Natural killer cell (primary cell): Measurements from ENCODE around the gene CPSF7. TPM values are rescaled to one million over a fixed set of nuclear protein-coding genes. Genes with fewer than 3 reads are reported as not detected.

Experiments
- ATAC-seq, 3 donors: fragments of 150-1000 bp in 2 of 3; fragments of 200-7000 bp in 1 of 3; cut with Tn5 transposase; 1 replicate in 1 of 3; 2 replicates in 2 of 3; pipeline ENCODE4 v1.10.0; 2021; ENCODE audit warnings: mild to moderate bottlenecking in 2 of 3, moderate library complexity in 2 of 3
- DNase-seq, 2 donors: peaks; one replicate each; pipeline versions ENCODE4 v3.0.0 to v3.0.0-alpha.2; 2013 to 2021; ENCODE audit warnings: mixed read lengths in 1 of 2
- H3K27ac ChIP-seq: one replicate; pipeline ENCODE4 v1.5.1; 2013; ENCODE audit warnings: mild to moderate bottlenecking, low read length
- H3K27me3 ChIP-seq: one replicate; pipeline ENCODE4 v1.6.1; 2013; ENCODE audit warnings: low read length; ENCODE audit not compliant: control insufficient read depth, insufficient read depth
- H3K36me3 ChIP-seq: one replicate; pipeline ENCODE4 v1.6.1; 2013; ENCODE audit warnings: low read length; ENCODE audit not compliant: control insufficient read depth, insufficient read depth
- H3K4me1 ChIP-seq: one replicate; pipeline ENCODE4 v1.6.1; 2013; ENCODE audit warnings: low read length; ENCODE audit not compliant: control insufficient read depth, insufficient read depth
- H3K4me3 ChIP-seq: one replicate; pipeline ENCODE4 v1.5.1; 2013; ENCODE audit warnings: low read length
- H3K9me3 ChIP-seq: one replicate; pipeline ENCODE4 v1.6.1; 2013; ENCODE audit warnings: low read length; ENCODE audit not compliant: control insufficient read depth, insufficient read depth
- H3K27ac Mint-ChIP-seq, 2 donors: one replicate each; pipeline ENCODE4 v1.8.0; 2022; ENCODE audit warnings: mild to moderate bottlenecking in 2 of 2, mixed read lengths in 2 of 2, moderate library complexity in 1 of 2
- H3K27me3 Mint-ChIP-seq, 2 donors: one replicate each; pipeline ENCODE4 v1.8.0; 2022; ENCODE audit warnings: low read depth in 2 of 2, mixed read lengths in 2 of 2
- H3K36me3 Mint-ChIP-seq: one replicate; pipeline ENCODE4 v1.8.0; 2022; ENCODE audit warnings: mixed read lengths
- H3K4me1 Mint-ChIP-seq, 2 donors: one replicate each; pipeline ENCODE4 v1.8.0; 2022; ENCODE audit warnings: mixed read lengths in 2 of 2
- H3K4me3 Mint-ChIP-seq: one replicate; pipeline ENCODE4 v1.8.0; 2022; ENCODE audit warnings: mild to moderate bottlenecking, moderate library complexity, mixed read lengths
- H3K9me3 Mint-ChIP-seq, 2 donors: one replicate each; pipeline ENCODE4 v1.8.0; 2022; ENCODE audit warnings: mixed read lengths in 2 of 2
- WGBS: methylation state at CpG from one replicate; pipeline ENCODE4 v1.1.7; 2013; ENCODE audit warnings: missing lambda C conversion rate; ENCODE audit not compliant: insufficient coverage; 5-methylcytosine and 5-hydroxymethylcytosine counted together
- intact Hi-C: fragments of 100-400 bp; cut with micrococcal nuclease; formaldehyde crosslinking; loops from one replicate; pipeline ENCODE4 v1.14.2; 2022
- total RNA-seq, 4 donors: library from RNA; stranded (reverse); fragments of 120-200 nt in 1 of 4; gene quantifications; one replicate each; pipeline versions ENCODE4 v1.2.3 to v1.2.4, GENCODE V29; 2013 to 2022
- TF ChIP-seq, protein P1 (sequence below): fragments of 200-600 bp; IDR thresholded peaks from one replicate; pipeline ENCODE4 v1.8.0; 2022; ENCODE audit warnings: antibody characterized with exemption

CPSF7 gene
- total RNA-seq, 3 donors from 2014 or later (not counting 1 experiment from before 2014, with no cell fraction given): 99.5 to 120 (median 104) TPM

DNA sequence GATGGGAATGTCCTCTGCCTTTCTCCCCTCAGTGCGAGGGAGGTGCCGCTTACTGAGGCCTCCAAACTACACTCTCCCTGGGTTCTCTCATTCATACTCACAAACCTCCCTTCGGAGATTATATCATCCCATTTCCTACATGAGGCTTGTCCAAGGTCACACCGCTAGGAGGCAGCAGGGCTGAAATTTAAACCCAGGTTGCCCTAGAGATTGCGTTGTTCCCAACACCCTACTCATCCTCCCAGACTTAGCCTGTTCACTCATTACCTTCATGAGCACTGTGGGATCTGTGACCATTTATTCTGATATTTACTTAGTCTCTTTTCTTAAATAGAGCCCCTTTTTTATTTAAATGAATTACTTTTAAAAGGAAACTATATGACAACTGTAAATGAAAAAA is 31.2 kb upstream of the CPSF7 start:
- no peaks in the 10 kb centered on the region for H3K4me1 ChIP-seq
- no peak overlapping the region for H3K4me3 ChIP-seq
- no peaks in the 10 kb centered on the region for H3K9me3 Mint-ChIP-seq
- H3K27me3 ChIP-seq: no peaks in the 10 kb centered on the region
- H3K27me3 Mint-ChIP-seq: no peaks in the 10 kb centered on the region
- H3K27ac Mint-ChIP-seq: no peak overlapping the region
- H3K36me3 Mint-ChIP-seq: no peaks in the 10 kb centered on the region
- H3K4me1 Mint-ChIP-seq: peaks cover 4 to 14% of the 10 kb centered on the region in 2 donors
- TF ChIP-seq, protein P1, sequence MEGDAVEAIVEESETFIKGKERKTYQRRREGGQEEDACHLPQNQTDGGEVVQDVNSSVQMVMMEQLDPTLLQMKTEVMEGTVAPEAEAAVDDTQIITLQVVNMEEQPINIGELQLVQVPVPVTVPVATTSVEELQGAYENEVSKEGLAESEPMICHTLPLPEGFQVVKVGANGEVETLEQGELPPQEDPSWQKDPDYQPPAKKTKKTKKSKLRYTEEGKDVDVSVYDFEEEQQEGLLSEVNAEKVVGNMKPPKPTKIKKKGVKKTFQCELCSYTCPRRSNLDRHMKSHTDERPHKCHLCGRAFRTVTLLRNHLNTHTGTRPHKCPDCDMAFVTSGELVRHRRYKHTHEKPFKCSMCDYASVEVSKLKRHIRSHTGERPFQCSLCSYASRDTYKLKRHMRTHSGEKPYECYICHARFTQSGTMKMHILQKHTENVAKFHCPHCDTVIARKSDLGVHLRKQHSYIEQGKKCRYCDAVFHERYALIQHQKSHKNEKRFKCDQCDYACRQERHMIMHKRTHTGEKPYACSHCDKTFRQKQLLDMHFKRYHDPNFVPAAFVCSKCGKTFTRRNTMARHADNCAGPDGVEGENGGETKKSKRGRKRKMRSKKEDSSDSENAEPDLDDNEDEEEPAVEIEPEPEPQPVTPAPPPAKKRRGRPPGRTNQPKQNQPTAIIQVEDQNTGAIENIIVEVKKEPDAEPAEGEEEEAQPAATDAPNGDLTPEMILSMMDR: no peak
- H3K9me3 ChIP-seq: no peaks in the 10 kb centered on the region
- ATAC-seq: no peak
- H3K4me3 Mint-ChIP-seq: no peak overlapping the region
- 97% methylated on average over 5 of the region's 5 CpGs for WGBS
- no peak for DNase-seq
- intact Hi-C loops: no loop called here
- H3K27ac ChIP-seq: no peak overlapping the region
- no peaks in the 10 kb centered on the region for H3K36me3 ChIP-seq

DNA sequence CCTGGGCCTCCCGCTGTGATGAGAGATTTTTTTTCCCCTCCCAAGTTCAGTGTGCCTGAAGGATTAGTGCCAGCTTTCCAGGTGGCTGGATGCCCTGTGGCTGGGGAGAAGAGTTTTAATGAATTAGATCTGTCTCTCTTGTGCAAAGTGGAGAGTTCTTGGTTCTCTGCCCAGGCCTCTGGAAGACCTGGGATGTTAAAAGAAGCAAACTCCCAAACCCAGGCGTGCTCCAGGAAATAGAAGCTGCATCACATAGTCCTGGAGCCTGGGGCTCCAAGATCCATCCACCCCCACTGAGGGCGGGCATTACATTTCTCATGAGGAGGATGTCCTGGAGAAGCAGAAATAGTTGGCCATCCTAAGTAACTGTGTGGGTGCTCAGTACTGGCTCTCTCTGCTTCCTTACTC is 30.7 kb upstream of the CPSF7 start:
- Histone ChIP-seq H3K4me1 (no peaks in the 10 kb centered on the region), H3K36me3 (no peaks in the 10 kb centered on the region), H3K27ac (no peak overlapping the region), H3K27me3 (no peaks in the 10 kb centered on the region), H3K4me3 (no peak overlapping the region), H3K9me3 (no peaks in the 10 kb centered on the region)
- no peaks in the 10 kb centered on the region for H3K9me3 Mint-ChIP-seq
- intact Hi-C loops: no loop called here
- no peaks in the 10 kb centered on the region for H3K36me3 Mint-ChIP-seq
- no peaks in the 10 kb centered on the region for H3K27me3 Mint-ChIP-seq
- no peak for ATAC-seq
- H3K27ac Mint-ChIP-seq: no peak overlapping the region
- DNase-seq: no peak
- TF ChIP-seq, protein P1: no peak
- H3K4me3 Mint-ChIP-seq: no peak overlapping the region
- H3K4me1 Mint-ChIP-seq: peaks cover 4 to 19% of the 10 kb centered on the region in 2 donors
- 96% methylated on average over 3 of the region's 3 CpGs for WGBS

DNA sequence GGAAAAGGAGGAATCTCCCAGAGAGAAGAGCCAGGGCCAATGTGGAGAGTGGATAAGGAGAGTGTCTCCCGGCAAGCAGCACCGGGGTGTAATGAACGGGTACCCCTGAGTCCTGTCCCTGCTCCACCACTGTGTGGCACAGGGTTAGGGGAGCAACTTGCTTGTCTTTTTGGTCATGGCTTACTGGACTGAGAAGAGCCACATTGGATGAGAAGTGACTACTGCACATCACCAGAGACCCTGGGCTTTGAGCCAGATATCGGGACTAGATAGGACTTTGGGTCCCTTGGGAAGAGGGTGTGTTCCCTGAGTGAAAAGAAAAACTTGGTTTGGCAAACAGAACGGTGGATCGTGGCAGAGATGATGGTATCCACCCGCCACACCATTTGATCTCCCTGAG is 24.7 kb upstream of the CPSF7 start:
- no peaks in the 10 kb centered on the region for H3K9me3 ChIP-seq
- Mint-ChIP-seq H3K27ac (peak overlapping the region; percentile 23 to 44), H3K36me3 (no peaks in the 10 kb centered on the region), H3K4me1 (peaks cover 15 to 20% of the 10 kb centered on the region in 2 donors), H3K4me3 (no peak overlapping the region), H3K9me3 (no peaks in the 10 kb centered on the region), H3K27me3 (no peaks in the 10 kb centered on the region)
- 92% methylated on average over 7 of the region's 7 CpGs for WGBS
- ATAC-seq (no peak), DNase-seq (no peak)
- H3K4me1 ChIP-seq: no peaks in the 10 kb centered on the region
- no peaks in the 10 kb centered on the region for H3K27me3 ChIP-seq
- peaks cover 20% of the 10 kb centered on the region for H3K36me3 ChIP-seq
- TF ChIP-seq, protein P1: no peak
- H3K4me3 ChIP-seq: no peak overlapping the region
- intact Hi-C loops: no loop called here
- H3K27ac ChIP-seq: no peak overlapping the region

DNA sequence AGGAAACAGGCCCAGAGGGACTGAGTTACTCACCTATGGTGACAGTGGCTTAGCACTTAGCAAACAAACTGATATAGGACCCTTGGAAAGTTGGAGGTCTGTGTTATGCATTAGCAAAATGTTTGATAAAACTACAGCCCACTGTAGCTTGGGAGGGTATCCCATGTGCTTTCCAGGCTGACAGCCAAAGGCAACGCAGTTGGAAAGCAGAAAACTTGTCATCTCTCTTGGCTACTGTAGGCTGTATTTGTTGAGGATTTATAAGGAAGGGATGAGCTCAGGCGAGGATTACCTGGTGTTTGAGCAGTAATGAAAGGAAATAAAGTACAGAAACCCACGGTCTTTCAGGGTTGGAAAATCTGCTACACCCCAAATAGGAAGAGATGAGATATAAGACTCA is 23.9 kb upstream of the CPSF7 start:
- WGBS: 96% methylated on average over 3 of the region's 3 CpGs
- Mint-ChIP-seq H3K36me3 (no peaks in the 10 kb centered on the region), H3K27me3 (no peaks in the 10 kb centered on the region), H3K4me1 (peaks cover 15 to 22% of the 10 kb centered on the region in 2 donors), H3K4me3 (no peak overlapping the region), H3K9me3 (no peaks in the 10 kb centered on the region), H3K27ac (peak overlapping the region in 1 of 2 donors; percentile 44)
- Histone ChIP-seq H3K9me3 (no peaks in the 10 kb centered on the region), H3K4me1 (no peaks in the 10 kb centered on the region), H3K36me3 (peaks cover 23% of the 10 kb centered on the region), H3K4me3 (no peak overlapping the region), H3K27me3 (no peaks in the 10 kb centered on the region), H3K27ac (no peak overlapping the region)
- TF ChIP-seq, protein P1: no peak
- no peak for DNase-seq
- ATAC-seq: no peak
- intact Hi-C loops: no loop called here
